GM21529 (cell line): ENCODE data around the gene HOXD4.

Experiments used
- ATAC-seq: cut with Tn5 transposase; IDR thresholded peaks from one replicate; pipeline ENCODE4 v1.9.1; 2021; ENCODE audit not compliant: unreplicated experiment

HOXD4 gene

GRCh38 chr2:176126929-176127773 is 24.2 kb upstream of the HOXD4 start:
- ATAC-seq, result no peak

DNA sequence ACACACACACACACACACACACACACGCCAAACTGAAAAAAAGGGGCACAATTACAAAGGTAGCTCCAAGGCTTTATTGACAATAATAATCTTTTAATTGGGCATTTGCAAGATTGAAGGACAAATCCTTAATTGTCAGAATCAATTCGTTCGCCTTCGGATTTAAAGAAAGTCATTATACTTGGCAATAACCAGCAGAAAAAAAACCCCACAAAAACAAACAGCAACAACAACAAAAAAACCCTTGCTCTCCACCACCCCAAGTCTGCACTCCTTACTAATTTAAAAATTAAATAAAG is 23.6 kb upstream of the HOXD4 start:
- ATAC-seq, result no peak

- no peak for ATAC-seq
Observed at GRCh38 chr2:176128172-176128981, 23.0 kb upstream of the HOXD4 start.

DNA sequence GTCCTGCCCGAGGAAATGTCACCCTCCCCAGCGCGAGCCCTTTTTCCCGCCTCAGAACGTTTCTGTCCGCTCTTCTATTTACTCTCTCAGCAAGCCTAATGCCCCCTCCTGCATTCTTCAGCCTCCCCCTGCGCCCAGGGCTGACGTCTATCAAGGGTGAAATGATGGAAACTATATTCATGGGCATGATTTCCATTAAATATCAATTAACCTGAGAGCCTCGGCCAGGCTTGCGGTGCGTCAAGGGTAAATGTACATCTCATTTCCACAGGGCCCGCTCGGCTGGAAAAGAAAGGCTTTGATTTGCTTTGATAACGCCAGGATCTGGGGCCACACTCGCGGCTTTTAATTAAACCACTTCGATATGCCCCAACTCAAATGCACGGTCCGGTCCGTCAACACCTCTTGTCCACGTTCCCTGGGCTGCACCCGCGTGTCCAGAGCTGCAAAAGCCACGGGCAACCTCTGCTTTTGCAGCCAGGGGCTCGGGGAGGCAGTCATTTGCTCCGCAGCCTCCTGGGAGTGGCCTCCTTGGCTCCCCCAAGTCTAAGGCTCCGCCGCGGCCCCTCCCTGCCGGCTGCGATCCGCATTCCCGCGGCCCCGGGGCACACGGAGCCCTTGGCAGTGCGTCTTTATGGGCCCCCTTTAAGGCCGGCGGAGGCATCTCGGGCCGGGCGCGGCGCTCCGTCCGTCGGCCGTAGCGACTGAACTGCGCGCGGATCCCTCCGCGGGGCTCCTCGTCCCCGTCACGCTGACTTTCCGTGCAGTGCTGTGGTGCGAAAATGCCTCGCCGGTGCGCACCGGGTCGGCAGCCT is 22.2 kb upstream of the HOXD4 start, which contains the start of gene HOXD8:
HOXD8 (plus strand) TSS at position 724 of the 815 bp plus-strand sequence. CDS start 662 bp downstream, outside the sequence.
- no peak for ATAC-seq

DNA sequence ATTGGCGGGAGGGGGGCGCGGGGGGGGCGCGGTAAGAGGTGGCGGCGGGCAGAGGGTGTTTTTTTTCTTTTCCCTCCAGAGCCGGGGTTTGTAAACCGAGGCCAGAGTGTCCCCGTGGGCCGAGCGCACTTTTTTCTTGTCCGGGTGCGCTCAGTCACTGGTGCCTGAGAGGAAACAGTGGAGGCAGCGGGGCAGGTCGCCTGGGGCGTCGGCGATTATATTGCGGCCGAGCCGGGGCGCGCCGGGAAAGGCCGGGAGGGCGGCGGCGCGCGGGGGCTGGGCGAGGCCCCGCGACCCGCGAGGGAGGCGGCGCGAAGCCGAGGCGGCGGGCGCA is 21.6 kb upstream of the HOXD4 start:
- no peak for ATAC-seq

GRCh38 chr2:176130147-176130956 is 21.0 kb upstream of the HOXD4 start:
- no peak for ATAC-seq

- ATAC-seq, result no peak
Observed at GRCh38 chr2:176130957-176131847, 20.1 kb upstream of the HOXD4 start.

GRCh38 chr2:176131848-176132158 is 19.5 kb upstream of the HOXD4 start:
- ATAC-seq, result no peak

DNA sequence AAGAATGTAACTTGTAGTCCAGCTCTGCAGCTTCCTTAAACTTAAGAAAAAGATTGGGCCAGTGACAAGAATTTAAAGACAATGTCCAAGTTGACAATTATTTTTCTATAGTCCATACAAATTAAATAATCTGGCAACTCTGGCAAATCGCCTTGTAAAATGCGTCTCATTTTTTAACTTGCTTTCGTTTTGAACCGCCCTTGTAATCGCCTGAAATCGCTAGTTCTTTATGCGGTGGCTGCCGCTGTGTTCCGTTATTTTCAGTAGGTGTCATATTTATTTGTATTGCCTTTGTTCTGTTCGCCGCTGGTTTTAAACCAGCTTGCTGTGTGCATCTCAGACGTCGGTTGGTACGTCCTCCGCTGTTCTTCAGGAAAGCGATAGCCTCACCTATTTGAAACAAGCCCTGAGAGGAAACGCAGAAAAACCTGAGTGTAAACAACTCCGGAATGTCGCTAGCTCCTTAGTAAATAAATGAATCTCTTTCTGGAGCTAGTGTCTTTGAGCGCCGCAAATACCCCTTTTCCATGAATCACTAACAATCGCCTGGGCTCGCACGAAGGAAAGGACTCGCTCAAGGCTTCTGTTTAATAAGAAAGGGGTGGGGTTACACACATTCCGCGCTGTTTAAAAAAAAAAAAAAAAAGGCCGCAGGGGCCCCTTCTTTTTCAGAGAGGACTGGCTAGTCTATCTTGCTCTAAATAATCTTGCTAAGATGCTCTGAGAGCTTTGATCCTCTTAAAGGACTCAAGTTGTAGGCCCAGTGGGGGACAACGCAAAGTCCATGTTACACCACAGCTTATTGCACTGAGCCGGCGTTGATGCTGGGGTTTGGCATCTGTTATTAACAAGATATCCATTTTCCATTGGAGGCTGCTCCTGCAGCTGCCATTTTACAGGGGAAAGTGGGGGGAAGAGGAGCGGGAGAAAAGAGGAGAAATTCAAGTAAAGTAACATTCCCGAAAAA is 18.9 kb upstream of the HOXD4 start:
- ATAC-seq, result no peak

DNA sequence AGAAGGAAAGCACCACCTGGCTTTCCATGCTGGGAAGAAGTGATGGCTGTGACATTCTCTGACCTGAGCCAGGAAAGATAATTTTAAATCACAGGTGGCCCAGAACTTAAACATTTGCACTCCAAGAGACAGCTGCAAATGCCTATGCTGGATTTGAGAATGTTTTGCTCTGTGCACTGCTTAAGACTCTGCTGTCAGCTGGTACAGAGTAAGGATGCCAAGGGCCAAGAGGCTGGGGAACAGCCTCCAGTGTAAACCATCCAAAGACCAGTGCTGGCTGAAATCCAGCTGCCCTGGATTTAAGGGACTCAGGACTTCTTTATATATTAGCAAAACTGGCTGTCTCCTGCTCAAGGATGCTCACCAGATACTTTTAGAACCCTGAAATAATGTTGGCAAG is 18.0 kb upstream of the HOXD4 start:
- ATAC-seq, result no peak

DNA sequence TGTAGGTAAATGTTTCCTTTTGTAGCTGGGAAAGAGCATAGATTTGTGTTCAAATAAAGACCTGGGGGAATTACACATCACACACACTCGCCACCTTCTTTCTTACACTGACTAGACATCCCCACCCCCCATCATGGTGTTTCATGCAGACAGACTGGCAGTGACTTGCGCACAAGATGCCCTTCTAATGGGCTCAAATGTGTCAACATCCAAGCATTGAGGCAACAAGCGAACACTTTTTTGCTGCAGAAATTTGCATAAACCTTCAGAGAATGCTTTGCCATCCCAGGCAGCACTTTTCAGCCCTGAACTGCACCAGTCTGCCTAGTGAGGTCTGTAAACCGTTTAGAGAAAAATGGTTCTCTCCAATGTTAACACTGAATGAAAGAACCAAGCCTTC is 17.3 kb upstream of the HOXD4 start:
- ATAC-seq, result no peak

GRCh38 chr2:176135035-176135440 is 16.3 kb upstream of the HOXD4 start:
- no peak for ATAC-seq

DNA sequence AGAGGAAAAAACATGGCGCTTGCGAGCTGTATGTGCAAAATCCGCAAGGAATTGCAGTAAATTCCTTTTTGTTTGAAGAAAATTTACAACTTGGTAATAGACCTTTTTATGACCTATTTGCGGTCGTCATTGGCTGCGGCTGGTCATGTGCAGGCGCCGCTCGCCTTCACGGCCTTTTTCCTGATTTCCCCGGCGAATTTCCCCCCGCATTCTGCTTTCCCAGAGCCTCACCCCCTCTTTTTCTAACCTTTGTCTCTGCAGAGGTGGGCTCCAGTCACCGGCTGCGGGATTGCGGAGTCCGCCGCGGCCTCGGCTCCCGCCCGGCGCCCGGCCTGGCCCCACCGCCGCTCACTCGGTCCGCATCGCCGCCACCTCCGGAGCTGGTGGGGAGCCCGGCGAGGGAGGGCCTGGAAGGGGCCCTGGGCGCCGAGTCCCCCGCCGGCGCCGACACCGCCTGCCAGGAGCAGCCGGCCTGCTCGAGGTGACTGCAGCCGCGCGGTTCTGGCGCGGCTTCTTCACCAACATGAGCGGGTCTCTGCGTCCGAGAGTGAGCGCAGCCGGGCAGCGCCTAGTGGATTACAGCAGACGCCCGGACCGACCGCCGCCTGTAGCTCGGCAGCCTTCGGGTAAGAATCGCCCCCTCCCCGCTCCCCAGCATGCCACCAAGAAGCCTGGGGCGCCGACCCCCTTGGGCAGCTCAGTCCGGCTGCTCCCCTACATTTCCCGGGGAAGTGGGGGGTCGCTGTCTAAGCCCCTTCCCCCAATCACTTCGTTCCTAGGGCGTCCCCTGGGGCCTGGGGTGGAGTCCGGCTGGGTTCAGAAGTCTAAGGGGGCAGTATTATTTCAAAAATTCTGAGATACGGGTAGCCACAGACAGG is 14.7 kb upstream of the HOXD4 start:
- no peak for ATAC-seq

DNA sequence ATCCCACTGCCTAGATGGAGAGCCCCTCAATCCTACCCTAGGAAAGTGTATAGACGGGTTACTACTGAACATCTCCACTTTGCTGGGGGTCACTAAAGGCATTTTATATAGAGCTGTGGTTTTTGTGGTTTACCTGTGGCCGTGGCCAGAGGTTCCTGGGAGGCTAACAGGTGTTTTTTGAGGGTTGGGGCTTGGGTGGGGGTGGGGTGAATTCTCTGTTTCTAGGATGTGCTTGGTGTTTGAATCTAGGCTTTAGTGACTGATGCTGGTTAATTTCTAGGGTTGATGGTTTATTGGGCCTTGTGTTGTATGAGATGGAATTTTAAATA is 14.1 kb upstream of the HOXD4 start:
- no peak for ATAC-seq

DNA sequence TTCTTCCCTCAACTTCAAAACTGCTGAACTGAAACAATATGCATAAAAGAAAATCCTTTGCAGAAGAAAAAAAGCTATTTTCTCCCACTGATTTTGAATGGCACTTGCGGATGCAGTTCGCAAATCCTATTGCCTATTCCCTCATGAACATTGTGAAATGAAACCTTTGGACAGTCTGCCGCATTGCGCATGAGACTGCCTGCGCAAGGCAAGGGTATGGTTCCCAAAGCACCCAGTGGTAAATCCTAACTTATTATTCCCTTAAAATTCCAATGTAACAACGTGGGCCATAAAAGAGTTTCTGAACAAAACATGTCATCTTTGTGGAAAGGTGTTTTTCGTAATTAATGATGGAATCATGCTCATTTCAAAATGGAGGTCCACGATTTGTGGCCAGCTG is 13.4 kb upstream of the HOXD4 start:
- ATAC-seq, result no peak

- ATAC-seq, result no peak
Observed at GRCh38 chr2:176138526-176138922, 12.8 kb upstream of the HOXD4 start.

- ATAC-seq, result no peak
Observed at GRCh38 chr2:176138923-176139660, 12.3 kb upstream of the HOXD4 start.
